MM.1S (cell line): ENCODE data around the gene DNAI1.

ENCODE experiments used
- DNase-seq: peaks from one replicate; pipeline ENCODE4 v3.0.0-alpha.2; 2015
- H2AFZ ChIP-seq: fragments of 300-600 bp; sonication (generic); 2 replicates; pipeline ENCODE4 v1.6.0; 2016; ENCODE audit warnings: antibody characterized with exemption, low read length
- H3F3A ChIP-seq: fragments of 300-600 bp; sonication (generic); 2 replicates; pipeline ENCODE4 v1.6.1; 2016; ENCODE audit warnings: mild to moderate bottlenecking, antibody characterized with exemption, low read length, moderate library complexity, mixed read lengths; ENCODE audit not compliant: insufficient read depth
- H3K27ac ChIP-seq: fragments of 300-600 bp; sonication (generic); 2 replicates; pipeline ENCODE4 v1.5.1; 2016; ENCODE audit warnings: mild to moderate bottlenecking, low read length
- H3K27me3 ChIP-seq: fragments of 300-600 bp; sonication (generic); replicated peaks from 2 replicates; pipeline ENCODE4 v1.6.0; 2016; ENCODE audit warnings: low read length; ENCODE audit not compliant: insufficient read depth
- H3K36me3 ChIP-seq: fragments of 300-600 bp; sonication (generic); replicated peaks from 2 replicates; pipeline ENCODE4 v1.6.1; 2016; ENCODE audit warnings: mild to moderate bottlenecking, low read length, mixed read lengths; ENCODE audit not compliant: insufficient read depth
- H3K4me1 ChIP-seq: fragments of 300-600 bp; sonication (generic); 2 replicates; pipeline ENCODE4 v1.6.1; 2016; ENCODE audit warnings: low read length, mixed read lengths
- H3K4me2 ChIP-seq: fragments of 300-600 bp; sonication (generic); 2 replicates; pipeline ENCODE4 v1.6.0; 2016; ENCODE audit warnings: low read depth, low read length
- H3K4me3 ChIP-seq: fragments of 300-600 bp; sonication (generic); 2 replicates; pipeline ENCODE4 v1.5.1; 2016; ENCODE audit warnings: low read length, mixed read lengths
- H3K79me2 ChIP-seq: fragments of 300-600 bp; sonication (generic); 2 replicates; pipeline ENCODE4 v1.6.1; 2016; ENCODE audit warnings: mixed run types, low read length, mixed read lengths
- H3K9ac ChIP-seq: fragments of 300-600 bp; sonication (generic); 2 replicates; pipeline ENCODE4 v1.6.1; 2016; ENCODE audit warnings: low read length, mixed read lengths
- H3K9me2 ChIP-seq: fragments of 300-600 bp; sonication (generic); replicated peaks from 2 replicates; pipeline ENCODE4 v1.6.1; 2016; ENCODE audit warnings: mild to moderate bottlenecking, low read length, mixed read lengths; ENCODE audit not compliant: insufficient read depth
- H3K9me3 ChIP-seq: fragments of 300-600 bp; sonication (generic); replicated peaks from 2 replicates; pipeline ENCODE4 v1.6.1; 2016; ENCODE audit warnings: mild to moderate bottlenecking, low read length, mixed read lengths; ENCODE audit not compliant: insufficient read depth
- H4K20me1 ChIP-seq: fragments of 300-600 bp; sonication (generic); 2 replicates; pipeline ENCODE4 v1.6.1; 2016; ENCODE audit warnings: mild to moderate bottlenecking, low read length, moderate library complexity, mixed read lengths; ENCODE audit not compliant: insufficient read depth
- CTCF ChIP-seq: fragments of 300-600 bp; sonication (generic); IDR thresholded peaks from 2 replicates; pipeline ENCODE4 v1.5.1; 2016; ENCODE audit warnings: antibody characterized with exemption, low read length, mixed read lengths
- EZH2 ChIP-seq: fragments of 300-600 bp; sonication (generic); optimal IDR thresholded peaks from 2 replicates; pipeline ENCODE3; 2017; ENCODE audit warnings: low read depth, mild to moderate bottlenecking, antibody characterized with exemption, low read length, mixed read lengths
- EZH2phosphoT487 ChIP-seq: fragments of 300-600 bp; sonication (generic); IDR thresholded peaks from 2 replicates; pipeline ENCODE4 v1.6.1; 2018; ENCODE audit warnings: antibody characterized with exemption, low read length

DNAI1 gene

DNA sequence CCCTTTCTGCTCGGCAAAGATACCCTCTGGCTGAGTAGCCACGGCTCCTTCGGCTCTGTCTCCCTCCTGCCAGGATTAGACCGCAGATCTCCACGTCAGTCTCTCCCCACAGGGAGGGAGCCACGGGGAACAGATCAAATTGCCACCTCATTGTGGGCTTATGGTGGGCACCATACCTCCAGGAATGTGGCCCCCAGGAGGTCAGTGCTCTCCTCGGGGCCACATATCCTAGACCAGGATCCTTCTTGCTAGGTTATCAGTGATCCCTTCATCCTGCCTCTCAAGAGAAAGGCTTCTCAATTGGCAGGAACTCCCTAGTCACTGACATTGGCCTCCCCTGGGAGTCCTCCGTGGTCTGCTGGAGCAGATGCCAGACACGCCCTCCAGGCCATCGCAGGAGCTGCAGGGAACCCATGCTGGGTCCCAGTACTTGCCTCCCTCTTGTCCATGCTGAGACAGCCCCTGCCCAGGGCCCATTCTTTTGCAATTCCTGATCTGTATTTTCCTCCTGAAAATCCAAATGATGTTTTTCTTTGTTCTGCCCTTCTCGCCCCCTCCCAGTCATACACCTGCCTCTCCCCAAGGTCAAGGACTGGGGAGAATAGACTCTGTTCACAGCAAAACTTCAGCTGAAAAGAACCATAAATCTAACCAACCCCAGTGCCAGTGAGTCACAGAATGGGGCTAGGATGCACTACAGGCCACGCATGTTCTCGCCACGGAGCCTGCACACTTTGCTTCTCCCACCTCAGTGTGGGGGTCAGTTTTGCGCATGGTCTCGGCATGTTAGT, 95.8 kb downstream of the DNAI1 start:
- H4K20me1 ChIP-seq, result no peaks in the 10 kb centered on the region
- peaks cover 82% of the 10 kb centered on the region for H3K27me3 ChIP-seq
- no peaks in the 10 kb centered on the region for H3K4me1 ChIP-seq
- no peak overlapping the region for H3K27ac ChIP-seq
- no peak overlapping the region for H3K9ac ChIP-seq
- H3K9me3 ChIP-seq, result no peaks in the 10 kb centered on the region
- H3K4me2 ChIP-seq, result no peak overlapping the region
- no peaks in the 10 kb centered on the region for H3F3A ChIP-seq
- no peaks in the 10 kb centered on the region for H3K9me2 ChIP-seq
- no peak overlapping the region for H3K4me3 ChIP-seq
- H3K36me3 ChIP-seq, result no peaks in the 10 kb centered on the region
- H3K79me2 ChIP-seq, result no peaks in the 10 kb centered on the region
- TF ChIP-seq EZH2phosphoT487 (no peak), CTCF (no peak), EZH2 (no peak)
- no peak for DNase-seq
- H2AFZ ChIP-seq, result no peak overlapping the region

- Histone ChIP-seq H3K27ac (no peak overlapping the region), H2AFZ (no peak overlapping the region), H3K9me3 (no peaks in the 10 kb centered on the region), H3K36me3 (no peaks in the 10 kb centered on the region), H3K9me2 (no peaks in the 10 kb centered on the region), H3K9ac (no peak overlapping the region), H3K4me2 (no peak overlapping the region), H3K4me3 (no peak overlapping the region), H4K20me1 (no peaks in the 10 kb centered on the region), H3K27me3 (peaks cover 83% of the 10 kb centered on the region), H3K4me1 (no peaks in the 10 kb centered on the region), H3F3A (no peaks in the 10 kb centered on the region), H3K79me2 (no peaks in the 10 kb centered on the region)
- TF ChIP-seq EZH2, result no peak
- no peak for TF ChIP-seq EZH2phosphoT487
- TF ChIP-seq CTCF, result no peak
- no peak for DNase-seq
Observed at GRCh38 chr9:34555002-34555348, 96.4 kb downstream of the DNAI1 start.

DNA sequence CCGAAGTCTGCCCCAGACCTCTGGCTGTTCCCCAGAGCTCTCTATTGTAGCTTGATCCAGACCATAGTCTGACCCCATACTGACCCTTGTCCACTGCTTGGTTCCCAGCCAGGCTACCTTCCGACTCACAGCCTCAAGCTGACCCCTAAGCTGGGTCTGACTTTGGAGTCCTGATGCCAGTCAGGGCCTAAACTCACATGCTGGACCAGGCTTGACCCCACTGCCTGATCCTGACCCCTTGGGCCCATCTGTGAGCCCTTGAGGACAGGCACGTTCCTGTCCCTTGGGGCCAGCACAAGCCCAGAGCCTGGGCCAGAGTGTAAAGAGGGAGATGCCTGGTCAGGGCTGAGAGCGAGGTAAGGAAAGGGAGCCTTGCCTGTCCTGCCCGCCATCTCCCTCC, 96.9 kb downstream of the DNAI1 start:
- Histone ChIP-seq H3K4me1 (no peaks in the 10 kb centered on the region), H3K79me2 (no peaks in the 10 kb centered on the region), H3K36me3 (no peaks in the 10 kb centered on the region), H3F3A (no peaks in the 10 kb centered on the region), H2AFZ (no peak overlapping the region), H3K27me3 (peaks cover 87% of the 10 kb centered on the region), H3K4me3 (no peak overlapping the region), H3K9me3 (no peaks in the 10 kb centered on the region), H3K4me2 (no peak overlapping the region), H3K9ac (no peak overlapping the region), H4K20me1 (no peaks in the 10 kb centered on the region), H3K9me2 (no peaks in the 10 kb centered on the region), H3K27ac (no peak overlapping the region)
- DNase-seq, result no peak
- no peak for TF ChIP-seq CTCF
- no peak for TF ChIP-seq EZH2
- no peak for TF ChIP-seq EZH2phosphoT487
